ENCODE results near the gene LONP1.

GRCh38 chr19:5706876-5707573 lies 12.9 kb downstream of the LONP1 start:
- TF ChIP-seq CTCF (IDR thresholded peaks at IDR 0.05; ENCODE audit: insufficient read depth, low read length, poor library complexity, severe bottlenecking) (no peak), EZH2phosphoT487 (conservative IDR thresholded peaks at IDR 0.05; ENCODE audit: low read length) (no peak)

Measured in SU-DHL-6 (cell line).